Activated CD8-positive, alpha-beta T cell treated with anti-CD3 and anti-CD28 coated beads for 36 hours (primary cell): Measurements from ENCODE around the gene AMPD2. TPM values are rescaled to one million over a fixed set of nuclear protein-coding genes. Genes with fewer than 3 reads are reported as not detected.
"Not testable (repeated sequence)": the region's sequence is repeated elsewhere in the genome, so short reads cannot be mapped to it uniquely, and the experiment has no call there.

ENCODE experiments used
- ATAC-seq: fragments of 200-7000 bp; cut with Tn5 transposase; one replicate; pipeline ENCODE4 v1.10.0; 2021; ENCODE audit warnings: mild to moderate bottlenecking, moderate library complexity
- CTCF ChIA-PET: fragments of 350-600 bp; sonication (Branson Sonifier 250); formaldehyde crosslinking; loops from one replicate; lab custom pipeline; 2021; ENCODE audit warnings: antibody characterized with exemption; lab: Charles Lee
- POLR2A ChIA-PET: fragments of 350-600 bp; sonication (Branson Sonifier 250); formaldehyde crosslinking; loops from one replicate; lab custom pipeline; 2021; ENCODE audit warnings: antibody characterized with exemption; lab: Charles Lee
- DNase-seq: peaks from one replicate; pipeline ENCODE4 v3.0.0-alpha.2; 2020
- H3K27ac Mint-ChIP-seq: one replicate; pipeline ENCODE4 v1.8.0; 2021; ENCODE audit warnings: mild to moderate bottlenecking, mixed read lengths
- H3K27me3 Mint-ChIP-seq: one replicate; pipeline ENCODE4 v1.8.0; 2021; ENCODE audit warnings: mixed read lengths
- H3K36me3 Mint-ChIP-seq: one replicate; pipeline ENCODE4 v1.8.0; 2021; ENCODE audit warnings: low read depth, mixed read lengths
- H3K4me1 Mint-ChIP-seq: one replicate; pipeline ENCODE4 v1.8.0; 2021; ENCODE audit warnings: low read depth, mixed read lengths
- H3K4me3 Mint-ChIP-seq: one replicate; pipeline ENCODE4 v1.8.0; 2021; ENCODE audit warnings: mild to moderate bottlenecking, moderate library complexity, mixed read lengths
- H3K9me3 Mint-ChIP-seq: one replicate; pipeline ENCODE4 v1.8.0; 2021; ENCODE audit warnings: mixed read lengths
- CTCF ChIP-seq: fragments of 200-600 bp; IDR thresholded peaks from one replicate; pipeline ENCODE4 v1.8.0; 2022; ENCODE audit warnings: antibody characterized with exemption, mild to moderate bottlenecking
- intact Hi-C: fragments of 100-400 bp; cut with micrococcal nuclease; formaldehyde crosslinking; loops from one replicate; pipeline ENCODE4 v1.10.0; 2022
- total RNA-seq, 2 experiments: library from RNA; stranded (reverse); gene quantifications; one replicate each; pipeline ENCODE4 v1.2.3, GENCODE V29; 2021

The AMPD2 gene
- total RNA-seq, 2 experiments from 2014 or later = 107 to 119 TPM

GRCh38 chr1:109664671-109665070 is 45.0 kb downstream of the AMPD2 start:
- Mint-ChIP-seq H3K27me3 (no peaks in the 10 kb centered on the region), H3K36me3 (no peaks in the 10 kb centered on the region), H3K27ac (no peak overlapping the region), H3K4me3 (no peak overlapping the region), H3K4me1 (peaks cover 15% of the 10 kb centered on the region), H3K9me3 (no peaks in the 10 kb centered on the region)
- CTCF ChIA-PET = interaction anchor here (0.9 kb wide), 1 partner anchor 25 kb away, joined by 4 read pairs; no protein-coding TSS in a partner anchor
- TF ChIP-seq CTCF = no peak
- intact Hi-C loops = no loop called here
- POLR2A ChIA-PET = interaction anchor here (0.5 kb wide), 1 partner anchor 679 kb away, joined by 3 read pairs; no protein-coding TSS in a partner anchor
- DNase-seq (no peak), ATAC-seq (no peak)

DNA sequence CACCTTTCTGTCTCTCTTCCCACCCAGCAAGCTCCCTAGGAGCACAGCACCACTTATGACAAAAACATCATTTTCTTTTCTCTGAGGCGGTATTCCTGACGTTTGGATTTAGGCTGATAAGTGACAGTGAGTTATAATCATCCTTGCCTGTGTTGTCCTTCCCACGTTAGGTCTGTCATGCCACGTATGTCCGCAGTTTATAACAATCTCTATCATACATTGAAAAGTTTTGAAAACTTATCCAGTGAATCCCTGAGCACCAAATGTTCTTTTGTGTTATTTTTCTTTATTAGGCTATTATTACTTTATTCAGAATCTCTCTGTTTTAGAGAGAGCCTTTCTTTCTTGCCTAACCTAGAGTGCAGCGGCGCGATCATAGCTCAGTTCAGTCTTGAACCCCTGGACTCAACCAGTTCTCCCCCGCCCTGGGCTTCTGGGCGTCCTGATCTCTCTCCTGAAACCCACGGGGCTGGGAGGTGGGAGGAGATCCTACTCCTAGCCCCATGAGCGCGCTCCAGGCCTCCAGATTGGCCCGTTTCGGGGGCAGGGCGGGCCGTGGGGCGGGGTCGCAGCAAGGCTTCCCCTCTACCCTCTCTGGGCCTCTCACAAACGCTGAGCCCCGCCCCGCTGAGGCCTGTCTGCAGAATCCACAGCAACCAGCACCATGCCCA is 48.0 kb downstream of the AMPD2 start, which contains the start of gene GSTM2:
GSTM2 (plus strand) TSS at position 606 of the 671 bp plus-strand sequence; CDS start at position 665, 59 bp downstream.
- H3K9me3 Mint-ChIP-seq = no peaks in the 10 kb centered on the region
- intact Hi-C loops = no loop called here

GRCh38 chr1:109668123-109668775 is 48.6 kb downstream of the AMPD2 start:
- ChIA-PET POLR2A (interaction anchor here (1.1 to 1.5 kb wide), 3 partner anchors 10 to 20 kb away, joined by 3 to 4 read pairs (median 3); no protein-coding TSS in a partner anchor), CTCF (interaction anchor here (3.1 kb wide), 1 partner anchor 28 kb away, joined by 16 read pairs; no protein-coding TSS in a partner anchor)
- intact Hi-C loops = no loop called here
- Mint-ChIP-seq H3K4me3 (peak overlapping the region; percentile 72), H3K9me3 (no peaks in the 10 kb centered on the region), H3K27ac (peak overlapping the region; percentile 47), H3K4me1 (peaks cover 21% of the 10 kb centered on the region), H3K27me3 (no peaks in the 10 kb centered on the region), H3K36me3 (no peaks in the 10 kb centered on the region)
- DNase-seq (no peak), ATAC-seq (peak; percentile 46)
- TF ChIP-seq CTCF = no peak

More for the DNA sequence above, 48.0 kb downstream of the AMPD2 start, which contains the start of gene GSTM2:
- Mint-ChIP-seq H3K27ac (peak within 1 kb of the TSS; percentile 47), H3K27me3 (no peaks in the 10 kb centered on the region), H3K4me3 (peak within 1 kb of the TSS; percentile 72), H3K36me3 (no peaks in the 10 kb centered on the region), H3K4me1 (peaks cover 21% of the 10 kb centered on the region)
- CTCF ChIA-PET = interaction anchor here (3.1 kb wide), 1 partner anchor 28 kb away, joined by 16 read pairs; no protein-coding TSS in a partner anchor
- TF ChIP-seq CTCF = no peak
- ATAC-seq (peak; percentile 99), DNase-seq (peak; percentile 91)
- POLR2A ChIA-PET = interaction anchor here (1.1 to 1.5 kb wide), 3 partner anchors 9 to 19 kb away, joined by 3 to 4 read pairs (median 3); no protein-coding TSS in a partner anchor

GRCh38 chr1:109669246-109669948 is 49.8 kb downstream of the AMPD2 start:
- peak overlapping the region; percentile 14 for H3K27ac Mint-ChIP-seq
- ATAC-seq (no peak), DNase-seq (peak; percentile 58)
- TF ChIP-seq CTCF = no peak
- peaks cover 21% of the 10 kb centered on the region for H3K4me1 Mint-ChIP-seq
- H3K27me3 Mint-ChIP-seq = no peaks in the 10 kb centered on the region
- POLR2A ChIA-PET = interaction anchor here (0.6 kb wide), 1 partner anchor 385 kb away, joined by 3 read pairs; no protein-coding TSS in a partner anchor
- no peaks in the 10 kb centered on the region for H3K36me3 Mint-ChIP-seq
- CTCF ChIA-PET = interaction anchor here (1.1 to 2.3 kb wide), 3 partner anchors 19 to 315 kb away, joined by 4 to 9 read pairs (median 7); partner anchors contain the start of gene AHCYL1
- peak overlapping the region; percentile 37 for H3K4me3 Mint-ChIP-seq
- no peaks in the 10 kb centered on the region for H3K9me3 Mint-ChIP-seq
- intact Hi-C loops = no loop called here

DNA sequence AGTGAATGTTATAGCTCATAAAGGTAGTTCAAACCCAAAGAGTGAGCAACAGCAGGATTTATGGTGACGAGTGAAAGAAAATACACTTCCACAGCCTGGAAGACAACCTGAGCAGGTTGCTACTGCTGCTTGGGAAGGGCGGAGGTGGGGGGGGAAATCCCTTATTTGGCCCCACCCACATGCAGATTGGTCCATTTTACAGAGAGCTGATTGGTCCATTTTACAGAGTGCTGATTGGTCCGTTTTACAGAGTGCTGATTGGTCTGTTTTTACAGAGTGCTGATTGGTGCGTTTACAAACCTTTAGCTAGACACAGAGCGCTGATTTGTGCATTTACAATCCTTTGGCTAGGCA is 50.3 kb downstream of the AMPD2 start:
- H3K4me3 Mint-ChIP-seq = peak overlapping the region; percentile 37
- not testable (repeated sequence) for H3K36me3 Mint-ChIP-seq

More for the DNA sequence above, 50.3 kb downstream of the AMPD2 start:
- H3K27me3 Mint-ChIP-seq, DNase-seq, H3K9me3 Mint-ChIP-seq, intact Hi-C loops, ATAC-seq: not testable (repeated sequence)
- H3K4me1 Mint-ChIP-seq = peaks cover 21% of the 10 kb centered on the region
- H3K27ac Mint-ChIP-seq = peak overlapping the region; percentile 14
- ChIA-PET CTCF (interaction anchor here (1.1 to 2.3 kb wide), 3 partner anchors 20 to 314 kb away, joined by 4 to 9 read pairs (median 7); partner anchors contain the start of gene AHCYL1), POLR2A (interaction anchor here (0.6 kb wide), 1 partner anchor 384 kb away, joined by 3 read pairs; no protein-coding TSS in a partner anchor)
